GM23338 (cell line): ENCODE results near the gene MEAK7.

Source experiments
- CREB1 ChIP-seq: fragments of 250-450 bp; sonication (Bioruptor Pico); IDR thresholded peaks from 2 replicates; pipeline ENCODE4 v1.5.0; 2020; ENCODE audit warnings: low read depth, mild to moderate bottlenecking, moderate library complexity
- EZH2 ChIP-seq: fragments of 200-600 bp; sonication (generic); IDR thresholded peaks from one replicate; pipeline ENCODE4 v1.8.0; 2017; ENCODE audit warnings: antibody characterized with exemption, mild to moderate bottlenecking, low read depth; ENCODE audit not compliant: unreplicated experiment
- EZH2phosphoT487 ChIP-seq: fragments of 200-600 bp; sonication (generic); IDR thresholded peaks from one replicate; pipeline ENCODE4 v1.8.1; 2018; ENCODE audit warnings: antibody characterized with exemption; ENCODE audit not compliant: unreplicated experiment
- JUNB ChIP-seq: IDR thresholded peaks from one replicate; pipeline ENCODE4 v1.6.1; 2016; ENCODE audit warnings: antibody characterized with exemption; ENCODE audit not compliant: unreplicated experiment
- POLR2AphosphoS5 ChIP-seq: IDR thresholded peaks from 2 replicates; pipeline ENCODE4 v1.6.1; 2016; ENCODE audit warnings: antibody characterized with exemption, low read depth
- STAT1 ChIP-seq: IDR thresholded peaks from one replicate; pipeline ENCODE4 v1.6.1; 2016; ENCODE audit warnings: antibody characterized with exemption; ENCODE audit not compliant: unreplicated experiment
- ZNF114 ChIP-seq: fragments of 250-450 bp; sonication (Bioruptor Pico); IDR thresholded peaks from 2 replicates; pipeline ENCODE4 v1.5.0; 2020; ENCODE audit warnings: mild to moderate bottlenecking, moderate library complexity
- ZNF331 ChIP-seq: fragments of 250-450 bp; sonication (Bioruptor Pico); IDR thresholded peaks from 2 replicates; pipeline ENCODE4 v1.5.0; 2020; ENCODE audit warnings: low read depth, mild to moderate bottlenecking, moderate library complexity
- TF ChIP-seq, protein P1 (sequence below), 2 experiments: fragments of 200-600 bp in 1 of 2; sonication (generic) in 1 of 2; conservative IDR thresholded peaks; 2 replicates each; pipeline versions ENCODE4 v1.5.1 to v1.6.1; 2016 to 2017; ENCODE audit warnings: antibody characterized with exemption in 2 of 2, low read depth in 2 of 2, mild to moderate bottlenecking in 2 of 2, moderate library complexity in 1 of 2
- TF ChIP-seq, protein P2 (sequence below): IDR thresholded peaks from one replicate; pipeline ENCODE4 v1.6.1; 2018; ENCODE audit warnings: antibody characterized with exemption; ENCODE audit not compliant: unreplicated experiment
- TF ChIP-seq, protein P3 (sequence below): IDR thresholded peaks from 2 replicates; pipeline ENCODE4 v1.6.1; 2016; ENCODE audit warnings: antibody characterized with exemption
- TF ChIP-seq, protein P4 (sequence below): fragments of 250-450 bp; sonication (Bioruptor Pico); IDR thresholded peaks from 2 replicates; pipeline ENCODE4 v1.5.0; 2020; ENCODE audit warnings: mild to moderate bottlenecking, moderate library complexity

DNA sequence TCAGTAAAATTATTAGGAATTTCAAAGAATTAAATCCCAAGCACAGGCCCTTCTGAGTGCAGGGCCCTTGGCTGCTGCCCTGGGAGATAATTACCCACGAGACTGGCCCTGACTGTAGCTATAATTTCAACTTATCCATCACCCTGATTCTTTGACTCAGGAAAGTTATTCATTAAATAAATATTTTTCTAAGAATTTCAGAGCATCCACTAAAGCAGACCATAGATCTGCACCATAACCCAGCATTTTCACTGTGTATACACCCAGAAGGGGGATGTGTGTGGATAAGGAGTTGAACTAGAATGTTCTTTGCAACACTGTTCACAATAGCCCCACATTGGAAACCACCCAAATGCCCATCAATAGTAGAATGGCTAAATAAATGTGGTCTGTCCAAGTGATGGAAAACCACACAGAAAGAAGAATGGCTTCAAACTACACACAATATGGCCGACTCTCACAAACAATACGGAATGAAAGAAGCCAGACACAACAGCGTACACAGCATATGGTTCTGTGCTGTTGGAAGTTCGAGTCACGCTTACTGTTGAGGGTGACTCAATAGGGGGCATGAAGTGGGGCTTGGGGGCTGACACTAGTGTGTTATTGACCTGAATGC is 33.9 kb upstream of the MEAK7 start:
- TF ChIP-seq, protein P1, sequence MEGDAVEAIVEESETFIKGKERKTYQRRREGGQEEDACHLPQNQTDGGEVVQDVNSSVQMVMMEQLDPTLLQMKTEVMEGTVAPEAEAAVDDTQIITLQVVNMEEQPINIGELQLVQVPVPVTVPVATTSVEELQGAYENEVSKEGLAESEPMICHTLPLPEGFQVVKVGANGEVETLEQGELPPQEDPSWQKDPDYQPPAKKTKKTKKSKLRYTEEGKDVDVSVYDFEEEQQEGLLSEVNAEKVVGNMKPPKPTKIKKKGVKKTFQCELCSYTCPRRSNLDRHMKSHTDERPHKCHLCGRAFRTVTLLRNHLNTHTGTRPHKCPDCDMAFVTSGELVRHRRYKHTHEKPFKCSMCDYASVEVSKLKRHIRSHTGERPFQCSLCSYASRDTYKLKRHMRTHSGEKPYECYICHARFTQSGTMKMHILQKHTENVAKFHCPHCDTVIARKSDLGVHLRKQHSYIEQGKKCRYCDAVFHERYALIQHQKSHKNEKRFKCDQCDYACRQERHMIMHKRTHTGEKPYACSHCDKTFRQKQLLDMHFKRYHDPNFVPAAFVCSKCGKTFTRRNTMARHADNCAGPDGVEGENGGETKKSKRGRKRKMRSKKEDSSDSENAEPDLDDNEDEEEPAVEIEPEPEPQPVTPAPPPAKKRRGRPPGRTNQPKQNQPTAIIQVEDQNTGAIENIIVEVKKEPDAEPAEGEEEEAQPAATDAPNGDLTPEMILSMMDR (conservative IDR thresholded peaks at IDR 0.05; ENCODE audit: low read depth in 2 of 2) = no peak
- TF ChIP-seq EZH2phosphoT487 (no peak), POLR2AphosphoS5 (no peak), EZH2 (no peak), ZNF331 (CRISPR knock-in tag) (no peak), CREB1 (CRISPR knock-in tag) (no peak), JUNB (no peak), ZNF114 (CRISPR knock-in tag) (no peak), STAT1 (no peak)
- TF ChIP-seq, protein P2, sequence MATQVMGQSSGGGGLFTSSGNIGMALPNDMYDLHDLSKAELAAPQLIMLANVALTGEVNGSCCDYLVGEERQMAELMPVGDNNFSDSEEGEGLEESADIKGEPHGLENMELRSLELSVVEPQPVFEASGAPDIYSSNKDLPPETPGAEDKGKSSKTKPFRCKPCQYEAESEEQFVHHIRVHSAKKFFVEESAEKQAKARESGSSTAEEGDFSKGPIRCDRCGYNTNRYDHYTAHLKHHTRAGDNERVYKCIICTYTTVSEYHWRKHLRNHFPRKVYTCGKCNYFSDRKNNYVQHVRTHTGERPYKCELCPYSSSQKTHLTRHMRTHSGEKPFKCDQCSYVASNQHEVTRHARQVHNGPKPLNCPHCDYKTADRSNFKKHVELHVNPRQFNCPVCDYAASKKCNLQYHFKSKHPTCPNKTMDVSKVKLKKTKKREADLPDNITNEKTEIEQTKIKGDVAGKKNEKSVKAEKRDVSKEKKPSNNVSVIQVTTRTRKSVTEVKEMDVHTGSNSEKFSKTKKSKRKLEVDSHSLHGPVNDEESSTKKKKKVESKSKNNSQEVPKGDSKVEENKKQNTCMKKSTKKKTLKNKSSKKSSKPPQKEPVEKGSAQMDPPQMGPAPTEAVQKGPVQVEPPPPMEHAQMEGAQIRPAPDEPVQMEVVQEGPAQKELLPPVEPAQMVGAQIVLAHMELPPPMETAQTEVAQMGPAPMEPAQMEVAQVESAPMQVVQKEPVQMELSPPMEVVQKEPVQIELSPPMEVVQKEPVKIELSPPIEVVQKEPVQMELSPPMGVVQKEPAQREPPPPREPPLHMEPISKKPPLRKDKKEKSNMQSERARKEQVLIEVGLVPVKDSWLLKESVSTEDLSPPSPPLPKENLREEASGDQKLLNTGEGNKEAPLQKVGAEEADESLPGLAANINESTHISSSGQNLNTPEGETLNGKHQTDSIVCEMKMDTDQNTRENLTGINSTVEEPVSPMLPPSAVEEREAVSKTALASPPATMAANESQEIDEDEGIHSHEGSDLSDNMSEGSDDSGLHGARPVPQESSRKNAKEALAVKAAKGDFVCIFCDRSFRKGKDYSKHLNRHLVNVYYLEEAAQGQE = no peak
- TF ChIP-seq, protein P3, sequence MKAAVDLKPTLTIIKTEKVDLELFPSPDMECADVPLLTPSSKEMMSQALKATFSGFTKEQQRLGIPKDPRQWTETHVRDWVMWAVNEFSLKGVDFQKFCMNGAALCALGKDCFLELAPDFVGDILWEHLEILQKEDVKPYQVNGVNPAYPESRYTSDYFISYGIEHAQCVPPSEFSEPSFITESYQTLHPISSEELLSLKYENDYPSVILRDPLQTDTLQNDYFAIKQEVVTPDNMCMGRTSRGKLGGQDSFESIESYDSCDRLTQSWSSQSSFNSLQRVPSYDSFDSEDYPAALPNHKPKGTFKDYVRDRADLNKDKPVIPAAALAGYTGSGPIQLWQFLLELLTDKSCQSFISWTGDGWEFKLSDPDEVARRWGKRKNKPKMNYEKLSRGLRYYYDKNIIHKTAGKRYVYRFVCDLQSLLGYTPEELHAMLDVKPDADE = no peak
- TF ChIP-seq, protein P4, sequence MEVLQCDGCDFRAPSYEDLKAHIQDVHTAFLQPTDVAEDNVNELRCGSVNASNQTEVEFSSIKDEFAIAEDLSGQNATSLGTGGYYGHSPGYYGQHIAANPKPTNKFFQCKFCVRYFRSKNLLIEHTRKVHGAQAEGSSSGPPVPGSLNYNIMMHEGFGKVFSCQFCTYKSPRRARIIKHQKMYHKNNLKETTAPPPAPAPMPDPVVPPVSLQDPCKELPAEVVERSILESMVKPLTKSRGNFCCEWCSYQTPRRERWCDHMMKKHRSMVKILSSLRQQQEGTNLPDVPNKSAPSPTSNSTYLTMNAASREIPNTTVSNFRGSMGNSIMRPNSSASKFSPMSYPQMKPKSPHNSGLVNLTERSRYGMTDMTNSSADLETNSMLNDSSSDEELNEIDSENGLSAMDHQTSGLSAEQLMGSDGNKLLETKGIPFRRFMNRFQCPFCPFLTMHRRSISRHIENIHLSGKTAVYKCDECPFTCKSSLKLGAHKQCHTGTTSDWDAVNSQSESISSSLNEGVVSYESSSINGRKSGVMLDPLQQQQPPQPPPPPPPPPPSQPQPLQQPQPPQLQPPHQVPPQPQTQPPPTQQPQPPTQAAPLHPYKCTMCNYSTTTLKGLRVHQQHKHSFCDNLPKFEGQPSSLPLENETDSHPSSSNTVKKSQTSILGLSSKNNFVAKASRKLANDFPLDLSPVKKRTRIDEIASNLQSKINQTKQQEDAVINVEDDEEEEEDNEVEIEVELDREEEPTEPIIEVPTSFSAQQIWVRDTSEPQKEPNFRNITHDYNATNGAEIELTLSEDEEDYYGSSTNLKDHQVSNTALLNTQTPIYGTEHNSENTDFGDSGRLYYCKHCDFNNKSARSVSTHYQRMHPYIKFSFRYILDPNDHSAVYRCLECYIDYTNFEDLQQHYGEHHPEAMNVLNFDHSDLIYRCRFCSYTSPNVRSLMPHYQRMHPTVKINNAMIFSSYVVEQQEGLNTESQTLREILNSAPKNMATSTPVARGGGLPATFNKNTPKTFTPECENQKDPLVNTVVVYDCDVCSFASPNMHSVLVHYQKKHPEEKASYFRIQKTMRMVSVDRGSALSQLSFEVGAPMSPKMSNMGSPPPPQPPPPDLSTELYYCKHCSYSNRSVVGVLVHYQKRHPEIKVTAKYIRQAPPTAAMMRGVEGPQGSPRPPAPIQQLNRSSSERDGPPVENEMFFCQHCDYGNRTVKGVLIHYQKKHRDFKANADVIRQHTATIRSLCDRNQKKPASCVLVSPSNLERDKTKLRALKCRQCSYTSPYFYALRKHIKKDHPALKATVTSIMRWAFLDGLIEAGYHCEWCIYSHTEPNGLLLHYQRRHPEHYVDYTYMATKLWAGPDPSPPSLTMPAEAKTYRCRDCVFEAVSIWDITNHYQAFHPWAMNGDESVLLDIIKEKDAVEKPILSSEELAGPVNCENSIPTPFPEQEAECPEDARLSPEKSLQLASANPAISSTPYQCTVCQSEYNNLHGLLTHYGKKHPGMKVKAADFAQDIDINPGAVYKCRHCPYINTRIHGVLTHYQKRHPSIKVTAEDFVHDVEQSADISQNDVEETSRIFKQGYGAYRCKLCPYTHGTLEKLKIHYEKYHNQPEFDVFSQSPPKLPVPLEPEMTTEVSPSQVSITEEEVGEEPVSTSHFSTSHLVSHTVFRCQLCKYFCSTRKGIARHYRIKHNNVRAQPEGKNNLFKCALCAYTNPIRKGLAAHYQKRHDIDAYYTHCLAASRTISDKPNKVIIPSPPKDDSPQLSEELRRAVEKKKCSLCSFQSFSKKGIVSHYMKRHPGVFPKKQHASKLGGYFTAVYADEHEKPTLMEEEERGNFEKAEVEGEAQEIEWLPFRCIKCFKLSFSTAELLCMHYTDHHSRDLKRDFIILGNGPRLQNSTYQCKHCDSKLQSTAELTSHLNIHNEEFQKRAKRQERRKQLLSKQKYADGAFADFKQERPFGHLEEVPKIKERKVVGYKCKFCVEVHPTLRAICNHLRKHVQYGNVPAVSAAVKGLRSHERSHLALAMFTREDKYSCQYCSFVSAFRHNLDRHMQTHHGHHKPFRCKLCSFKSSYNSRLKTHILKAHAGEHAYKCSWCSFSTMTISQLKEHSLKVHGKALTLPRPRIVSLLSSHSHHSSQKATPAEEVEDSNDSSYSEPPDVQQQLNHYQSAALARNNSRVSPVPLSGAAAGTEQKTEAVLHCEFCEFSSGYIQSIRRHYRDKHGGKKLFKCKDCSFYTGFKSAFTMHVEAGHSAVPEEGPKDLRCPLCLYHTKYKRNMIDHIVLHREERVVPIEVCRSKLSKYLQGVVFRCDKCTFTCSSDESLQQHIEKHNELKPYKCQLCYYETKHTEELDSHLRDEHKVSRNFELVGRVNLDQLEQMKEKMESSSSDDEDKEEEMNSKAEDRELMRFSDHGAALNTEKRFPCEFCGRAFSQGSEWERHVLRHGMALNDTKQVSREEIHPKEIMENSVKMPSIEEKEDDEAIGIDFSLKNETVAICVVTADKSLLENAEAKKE (CRISPR knock-in tag) = no peak
